Ovary (tissue), 9 donors: ENCODE data around the gene ATRN. TPM values are rescaled to one million over a fixed set of nuclear protein-coding genes. Genes with fewer than 3 reads are reported as not detected.

Source experiments
- DNase-seq, 5 donors: peaks; one replicate each; pipeline ENCODE4 v3.0.0-alpha.2; 2019 to 2020
- H3K27ac ChIP-seq, 2 donors: fragments of 200-600 bp; one replicate each; pipeline versions ENCODE4 v1.5.1 to v1.8.0; 2019 to 2022
- H3K27me3 ChIP-seq: fragments of 200-600 bp; one replicate; pipeline ENCODE4 v1.8.0; 2022
- H3K36me3 ChIP-seq: fragments of 200-600 bp; sonication (generic); one replicate; pipeline ENCODE4 v1.5.1; 2019
- H3K4me1 ChIP-seq: one replicate; pipeline ENCODE4 v1.8.1; 2013; ENCODE audit warnings: mild to moderate bottlenecking, moderate library complexity; ENCODE audit not compliant: insufficient read depth
- H3K4me3 ChIP-seq: fragments of 200-600 bp; sonication (generic); one replicate; pipeline ENCODE4 v1.5.1; 2017
- H3K9me3 ChIP-seq, 2 donors: fragments of 200-600 bp in 1 of 2; sonication (generic) in 1 of 2; one replicate each; pipeline versions ENCODE4 v1.5.1 to v1.8.1; 2013 to 2019; ENCODE audit warnings: mild to moderate bottlenecking in 1 of 2, moderate library complexity in 1 of 2
- EP300 ChIP-seq: sonication (generic); formaldehyde crosslinking; IDR thresholded peaks from one replicate; pipeline ENCODE4 v1.6.1; 2017; ENCODE audit warnings: antibody characterized with exemption
- POLR2A ChIP-seq: fragments of 450-650 bp; IDR thresholded peaks from one replicate; pipeline ENCODE4 v1.6.1; 2017; ENCODE audit warnings: antibody characterized with exemption, mild to moderate bottlenecking, moderate library complexity
- WGBS, 3 donors: extraction: QIAGEN DNeasy Blood & Tissue Kit in 1 of 3; methylation state at CpG; one replicate each; pipeline versions ENCODE4 v1.1.5 to v1.1.7; 2013 to 2017; 5-methylcytosine and 5-hydroxymethylcytosine counted together
- intact Hi-C, 4 donors: fragments of 100-400 bp; cut with DNase I; formaldehyde crosslinking; loops; one replicate each; pipeline versions ENCODE4 v1.11.0 to v1.15.1; 2022 to 2023
- polyA plus RNA-seq, 2 donors: library from polyadenylated mRNA; stranded (reverse); fragments of 200-250 nt in 1 of 2; fragments of 350-450 nt in 1 of 2; fragmentation: Illumina TruSeq in 1 of 2; extraction: RNeasy Lipid Tissue Mini Kit (QIAGEN cat#74804) in 1 of 2; gene quantifications; one replicate each; pipeline ENCODE4 v1.2.3, GENCODE V29; 2013 to 2014
- total RNA-seq, 7 donors: library from RNA; depleted of rRNA in 2 of 7; stranded (reverse); fragments of >200 nt in 2 of 7; fragmentation: NEBNext Ultra II Directional in 3 of 7; extraction: Animal tissue kit (Norgen Biotek cat#: 25700) in 3 of 7; gene quantifications; one replicate each; pipeline versions ENCODE4 v1.1.0 to v1.2.4, GENCODE V29; 2016 to 2023
- TF ChIP-seq, protein P1 (sequence below), 3 donors: fragments of 450-650 bp in 2 of 3; fragments of 200-600 bp in 1 of 3; IDR thresholded peaks; one replicate each; pipeline versions ENCODE4 v1.5.1 to v1.8.0; 2016 to 2022; ENCODE audit warnings: antibody characterized with exemption in 3 of 3, mild to moderate bottlenecking in 1 of 3
- donor health status: DM: no; HTN: no; CAD: no; lungs with moderate emphysema.
- donor health status: DM: no; HTN: no; CAD: no.
- donor health status: Bipolar disorder and iron deficiency.
- donor health status: DM: yes; HTN: yes; CAD: no.
- donor health status: DM: no; HTN: no; CAD: no.
- donor health status: DM: yes; HTN: yes; CAD: no.

Gene ATRN
- total and polyA plus RNA-seq, 9 donors = 10.3 to 46.2 (median 23.6) TPM

DNA sequence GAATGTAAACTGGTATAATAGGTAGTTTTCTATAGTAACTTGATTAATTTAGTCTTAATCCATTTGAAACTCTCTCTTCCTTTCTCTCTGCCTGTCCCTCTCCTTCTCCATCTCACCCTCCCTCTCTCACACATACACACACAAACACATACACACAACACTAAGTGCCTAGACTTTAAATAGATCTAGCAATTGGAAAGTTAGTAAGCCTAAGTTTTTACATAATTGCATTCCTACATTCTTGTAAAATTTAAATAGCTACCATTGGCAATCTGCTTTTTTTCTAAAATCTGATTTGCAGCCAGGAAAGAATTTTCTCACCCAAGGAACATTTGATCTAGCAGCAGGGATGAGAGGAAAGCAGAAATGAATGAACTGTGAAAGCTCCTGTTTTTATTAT, 176.7 kb downstream of the ATRN start:
- TF ChIP-seq EP300 = no peak
- TF ChIP-seq POLR2A = no peak
- TF ChIP-seq, protein P1, sequence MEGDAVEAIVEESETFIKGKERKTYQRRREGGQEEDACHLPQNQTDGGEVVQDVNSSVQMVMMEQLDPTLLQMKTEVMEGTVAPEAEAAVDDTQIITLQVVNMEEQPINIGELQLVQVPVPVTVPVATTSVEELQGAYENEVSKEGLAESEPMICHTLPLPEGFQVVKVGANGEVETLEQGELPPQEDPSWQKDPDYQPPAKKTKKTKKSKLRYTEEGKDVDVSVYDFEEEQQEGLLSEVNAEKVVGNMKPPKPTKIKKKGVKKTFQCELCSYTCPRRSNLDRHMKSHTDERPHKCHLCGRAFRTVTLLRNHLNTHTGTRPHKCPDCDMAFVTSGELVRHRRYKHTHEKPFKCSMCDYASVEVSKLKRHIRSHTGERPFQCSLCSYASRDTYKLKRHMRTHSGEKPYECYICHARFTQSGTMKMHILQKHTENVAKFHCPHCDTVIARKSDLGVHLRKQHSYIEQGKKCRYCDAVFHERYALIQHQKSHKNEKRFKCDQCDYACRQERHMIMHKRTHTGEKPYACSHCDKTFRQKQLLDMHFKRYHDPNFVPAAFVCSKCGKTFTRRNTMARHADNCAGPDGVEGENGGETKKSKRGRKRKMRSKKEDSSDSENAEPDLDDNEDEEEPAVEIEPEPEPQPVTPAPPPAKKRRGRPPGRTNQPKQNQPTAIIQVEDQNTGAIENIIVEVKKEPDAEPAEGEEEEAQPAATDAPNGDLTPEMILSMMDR (IDR thresholded peaks at IDR 0.05) = no peak
- no peaks in the 10 kb centered on the region for H3K36me3 ChIP-seq
- intact Hi-C loops = no loop called here
- H3K27me3 ChIP-seq = no peaks in the 10 kb centered on the region
- no peaks in the 10 kb centered on the region for H3K4me1 ChIP-seq
- no peak for DNase-seq
- H3K27ac ChIP-seq = no peak overlapping the region
- H3K9me3 ChIP-seq = no peaks in the 10 kb centered on the region
- no peak overlapping the region for H3K4me3 ChIP-seq

DNA sequence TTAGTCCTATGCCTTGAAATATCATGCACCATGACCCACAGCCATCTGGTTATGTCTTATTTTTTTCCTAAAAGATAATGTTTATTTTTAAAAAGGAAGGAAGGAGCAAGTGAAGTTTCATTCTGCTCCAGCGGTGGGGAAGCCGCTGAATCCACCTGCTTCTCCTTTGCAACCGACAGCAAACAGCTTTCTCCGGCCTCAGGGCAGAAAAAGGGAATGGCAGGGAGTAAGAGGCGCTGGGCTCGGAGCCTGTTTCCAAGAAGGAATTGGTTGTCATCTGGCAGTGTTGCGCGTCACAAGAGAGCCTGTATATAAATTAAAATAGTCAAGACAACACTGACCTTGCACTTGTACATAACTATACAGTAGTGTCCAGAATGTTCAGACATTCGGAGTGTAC, 178.1 kb downstream of the ATRN start:
- Histone ChIP-seq H3K9me3 (no peaks in the 10 kb centered on the region), H3K36me3 (no peaks in the 10 kb centered on the region), H3K4me3 (no peak overlapping the region), H3K27ac (no peak overlapping the region), H3K27me3 (no peaks in the 10 kb centered on the region), H3K4me1 (no peaks in the 10 kb centered on the region)
- WGBS, 3 donors = 71 to 77% (median 76%) methylated on average over 9 of the region's 9 CpGs
- TF ChIP-seq, protein P1 (IDR thresholded peaks at IDR 0.05) = no peak
- TF ChIP-seq EP300 (no peak), POLR2A (no peak)
- intact Hi-C loops = no loop called here
- no peak for DNase-seq

DNA sequence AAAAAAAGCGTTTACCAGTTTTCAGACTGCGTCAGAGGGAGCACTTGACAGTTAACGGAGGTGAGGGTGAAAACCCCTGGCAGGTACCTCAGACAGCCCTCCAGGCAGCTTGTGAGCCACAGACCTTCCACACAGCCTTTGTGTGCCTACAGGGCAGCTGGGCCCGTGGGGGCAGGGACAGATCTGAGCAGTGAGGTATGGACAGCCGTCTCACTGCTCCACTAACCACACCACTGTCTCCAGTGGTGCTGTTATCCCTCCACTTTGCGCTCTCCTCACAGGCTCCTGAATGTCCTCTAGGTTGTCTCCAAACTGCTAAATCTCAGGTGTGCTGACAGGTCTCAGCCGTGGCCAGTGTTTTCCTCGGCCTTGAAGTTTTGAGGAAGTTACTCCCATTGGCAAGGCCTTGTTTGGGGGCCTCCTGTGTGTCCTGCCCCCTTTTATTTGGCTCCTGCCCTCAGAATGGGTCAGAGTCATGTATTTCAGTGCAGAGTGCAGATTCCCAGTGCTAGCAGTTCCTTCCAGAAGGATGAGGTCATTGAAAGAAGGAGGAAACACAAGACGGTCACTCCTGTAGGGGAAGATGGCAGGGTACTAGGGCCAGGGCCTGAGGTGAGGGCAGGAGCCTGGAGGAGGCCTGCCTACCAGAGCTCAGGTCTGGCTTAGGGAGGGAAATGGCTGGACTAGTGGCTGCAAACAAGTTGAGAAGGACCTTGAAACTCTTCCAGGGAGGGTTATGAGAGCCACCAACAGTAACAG, 180.6 kb downstream of the ATRN start:
- Histone ChIP-seq H3K36me3 (no peaks in the 10 kb centered on the region), H3K27ac (no peak overlapping the region), H3K4me1 (no peaks in the 10 kb centered on the region), H3K27me3 (no peaks in the 10 kb centered on the region), H3K9me3 (no peaks in the 10 kb centered on the region), H3K4me3 (no peak overlapping the region)
- WGBS, 3 donors = 72 to 77% (median 73%) methylated on average over 9 of the region's 9 CpGs
- DNase-seq = no peak
- intact Hi-C loops = no loop called here
- no peak for TF ChIP-seq EP300
- TF ChIP-seq POLR2A = no peak
- TF ChIP-seq, protein P1 (IDR thresholded peaks at IDR 0.05) = no peak

DNA sequence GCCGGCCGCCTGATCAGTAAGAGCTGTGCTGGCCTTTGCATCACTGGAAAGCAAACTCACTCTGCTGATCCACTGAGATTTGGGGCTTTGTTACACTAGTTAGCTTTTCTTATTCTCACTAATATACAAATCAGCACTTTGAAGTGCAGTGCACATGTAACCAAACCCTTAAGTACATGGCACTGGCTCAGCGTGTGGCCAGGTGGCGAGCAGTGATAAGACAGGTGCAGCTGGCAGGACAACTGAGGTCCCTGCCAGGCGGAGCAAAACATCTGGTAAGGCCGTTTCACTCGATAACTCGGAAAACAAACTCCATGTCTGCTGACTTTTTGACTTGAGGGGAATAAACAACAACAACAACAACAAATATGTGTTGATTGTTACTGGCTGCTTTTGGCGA, 181.4 kb downstream of the ATRN start:
- Histone ChIP-seq H3K36me3 (no peaks in the 10 kb centered on the region), H3K27ac (no peak overlapping the region), H3K27me3 (no peaks in the 10 kb centered on the region), H3K4me3 (no peak overlapping the region), H3K9me3 (no peaks in the 10 kb centered on the region), H3K4me1 (no peaks in the 10 kb centered on the region)
- intact Hi-C loops = no loop called here
- TF ChIP-seq, protein P1 (IDR thresholded peaks at IDR 0.05) = no peak
- no peak for TF ChIP-seq POLR2A
- TF ChIP-seq EP300 = no peak
- DNase-seq = no peak
- 83 to 93% (median 90%) methylated on average over 9 of the region's 9 CpGs for WGBS, 3 donors
